Psoas muscle (tissue), 8 donors: ENCODE data around the gene VPS13D. TPM values are rescaled to one million over a fixed set of nuclear protein-coding genes. Genes with fewer than 3 reads are reported as not detected.
"Not testable (repeated sequence)": the region's sequence is repeated elsewhere in the genome, so short reads cannot be mapped to it uniquely, and the experiment has no call there.

ENCODE experiments used
- ATAC-seq, 4 donors: fragments of 200-7000 bp; cut with Tn5 transposase; one replicate each; pipeline ENCODE4 v1.9.1; 2020; ENCODE audit warnings: moderate library complexity in 3 of 4, mild to moderate bottlenecking in 2 of 4
- DNase-seq, 2 donors: peaks; one replicate each; pipeline ENCODE4 v3.0.0-alpha.2; 2020
- H3K27ac ChIP-seq: fragments of 200-600 bp; one replicate; pipeline ENCODE4 v1.8.0; 2022
- H3K27me3 ChIP-seq, 3 donors: fragments of 200-600 bp in 1 of 3; one replicate each; pipeline versions ENCODE4 v1.6.1 to v1.8.0; 2013 to 2022; ENCODE audit warnings: low read length in 2 of 3, mild to moderate bottlenecking in 2 of 3, moderate library complexity in 1 of 3; ENCODE audit not compliant: insufficient read depth in 3 of 3
- H3K36me3 ChIP-seq, 2 donors: fragments of 200-600 bp in 1 of 2; one replicate each; pipeline versions ENCODE4 v1.6.1 to v1.8.0; 2013 to 2022; ENCODE audit warnings: low read depth in 1 of 2, mild to moderate bottlenecking in 1 of 2, moderate library complexity in 1 of 2; ENCODE audit not compliant: insufficient read depth in 1 of 2
- H3K4me1 ChIP-seq: fragments of 200-600 bp; one replicate; pipeline ENCODE4 v1.8.0; 2022
- H3K4me3 ChIP-seq: fragments of 200-600 bp; one replicate; pipeline ENCODE4 v1.8.0; 2022; ENCODE audit warnings: mild to moderate bottlenecking
- H3K9me3 ChIP-seq: fragments of 200-600 bp; one replicate; pipeline ENCODE4 v1.8.0; 2022
- CTCF ChIP-seq: fragments of 200-600 bp; IDR thresholded peaks from one replicate; pipeline ENCODE4 v1.8.0; 2022; ENCODE audit warnings: antibody characterized with exemption
- WGBS, 3 donors: extraction: QIAGEN DNeasy Blood & Tissue Kit; methylation state at CpG; one replicate each; pipeline versions ENCODE4 v1.1.6 to v1.1.7; 2013; 5-methylcytosine and 5-hydroxymethylcytosine counted together
- intact Hi-C, 2 donors: fragments of 100-400 bp; cut with DNase I; formaldehyde crosslinking; loops; one replicate each; pipeline versions ENCODE4 v1.11.0 to v1.14.2; 2022
- polyA plus RNA-seq, 3 donors: library from polyadenylated mRNA; stranded (reverse); fragments of 200-250 nt; gene quantifications; one replicate each; pipeline ENCODE4 v1.2.3, GENCODE V29; 2013
- total RNA-seq, 4 donors: library from RNA; stranded (reverse); fragmentation: NEBNext Ultra II Directional in 2 of 4; extraction: Animal tissue kit (Norgen Biotek cat#: 25700) in 2 of 4; gene quantifications; one replicate each; pipeline versions ENCODE4 v1.2.1 to v1.2.4, GENCODE V29; 2021 to 2023
- donor health status: healthy with polysubstance abuse.
- donor health status: DM: no; HTN: no; CAD: no; lungs with moderate emphysema.
- donor health status: Bipolar disorder and iron deficiency.
- donor health status: healthy.
- donor health status: DM: yes; HTN: yes; CAD: no.
- donor health status: DM: no; HTN: no; CAD: no.
- donor health status: DM: no; HTN: no; CAD: no.
- donor health status: DM: yes; HTN: yes; CAD: no.

Gene VPS13D
- total and polyA plus RNA-seq, 7 donors: 19.9 to 69.1 (median 45.3) TPM

GRCh38 chr1:12383001-12383400, 153.2 kb downstream of the VPS13D start:
- TF ChIP-seq CTCF: no peak
- WGBS, 3 donors: 98 to 100% (median 100%) methylated on average over 1 of the region's 1 CpG
- no peak for DNase-seq

GRCh38 chr1:12383786-12384185, 154.0 kb downstream of the VPS13D start:
- 88 to 100% (median 94%) methylated on average over 1 of the region's 1 CpG for WGBS, 3 donors
- Histone ChIP-seq H3K4me3 (no peak overlapping the region), H3K36me3 (peaks cover 18 to 85% of the 10 kb centered on the region in 2 donors), H3K4me1 (no peaks in the 10 kb centered on the region), H3K27me3 (no peaks in the 10 kb centered on the region), H3K9me3 (peaks cover 3% of the 10 kb centered on the region), H3K27ac (no peak overlapping the region)
- DNase-seq (no peak), ATAC-seq (no peak)
- TF ChIP-seq CTCF: no peak
- intact Hi-C loops: no loop called here

More at GRCh38 chr1:12383001-12383400, 153.2 kb downstream of the VPS13D start:
- no peak overlapping the region for H3K27ac ChIP-seq
- peaks cover 18 to 85% of the 10 kb centered on the region in 2 donors for H3K36me3 ChIP-seq
- intact Hi-C loops: no loop called here
- H3K9me3 ChIP-seq: peaks cover 3% of the 10 kb centered on the region
- H3K4me3 ChIP-seq: no peak overlapping the region
- no peak for ATAC-seq
- H3K4me1 ChIP-seq: no peaks in the 10 kb centered on the region
- no peaks in the 10 kb centered on the region for H3K27me3 ChIP-seq

- H3K36me3 ChIP-seq: peaks cover 15 to 85% of the 10 kb centered on the region in 2 donors
- 88 to 92% (median 90%) methylated on average over 8 of the region's 8 CpGs for WGBS, 3 donors
- H3K27ac ChIP-seq: no peak overlapping the region
Observed at GRCh38 chr1:12384836-12385456, 155.1 kb downstream of the VPS13D start.

GRCh38 chr1:12386130-12386529, 156.3 kb downstream of the VPS13D start:
- ATAC-seq (no peak), DNase-seq (no peak)
- peaks cover 3% of the 10 kb centered on the region for H3K9me3 ChIP-seq
- H3K36me3 ChIP-seq: peaks cover 15 to 87% of the 10 kb centered on the region in 2 donors
- no peaks in the 10 kb centered on the region for H3K4me1 ChIP-seq
- H3K27me3 ChIP-seq: no peaks in the 10 kb centered on the region
- H3K27ac ChIP-seq: no peak overlapping the region
- intact Hi-C loops: no loop called here
- TF ChIP-seq CTCF: no peak
- WGBS, 3 donors: 97 to 100% (median 99%) methylated on average over 1 of the region's 1 CpG
- no peak overlapping the region for H3K4me3 ChIP-seq

More at GRCh38 chr1:12384836-12385456, 155.1 kb downstream of the VPS13D start:
- ATAC-seq (no peak), DNase-seq (no peak)
- H3K9me3 ChIP-seq: peaks cover 3% of the 10 kb centered on the region
- no peak overlapping the region for H3K4me3 ChIP-seq
- intact Hi-C loops: no loop called here
- no peaks in the 10 kb centered on the region for H3K27me3 ChIP-seq
- TF ChIP-seq CTCF: no peak
- H3K4me1 ChIP-seq: no peaks in the 10 kb centered on the region

GRCh38 chr1:12387641-12388040, 157.8 kb downstream of the VPS13D start:
- H3K9me3 ChIP-seq: peaks cover 3% of the 10 kb centered on the region
- no peak for TF ChIP-seq CTCF
- peaks cover 15 to 84% of the 10 kb centered on the region in 2 donors for H3K36me3 ChIP-seq
- DNase-seq (no peak), ATAC-seq (no peak)
- H3K27ac ChIP-seq: no peak overlapping the region
- H3K4me1 ChIP-seq: no peaks in the 10 kb centered on the region
- intact Hi-C loops: no loop called here
- no peak overlapping the region for H3K4me3 ChIP-seq
- no peaks in the 10 kb centered on the region for H3K27me3 ChIP-seq

GRCh38 chr1:12390296-12390695, 160.5 kb downstream of the VPS13D start:
- ATAC-seq: not testable (repeated sequence)
- H3K36me3 ChIP-seq: peaks cover 7 to 66% of the 10 kb centered on the region in 2 donors

More at GRCh38 chr1:12390296-12390695, 160.5 kb downstream of the VPS13D start:
- H3K9me3 ChIP-seq, H3K27ac ChIP-seq, H3K27me3 ChIP-seq, H3K4me3 ChIP-seq, intact Hi-C loops, DNase-seq, H3K4me1 ChIP-seq: not testable (repeated sequence)
- WGBS, 3 donors: 87 to 98% (median 96%) methylated on average over 4 of the region's 4 CpGs
